Measurements from ENCODE around the gene ZNF141.
"Not testable (repeated sequence)": the region's sequence is repeated elsewhere in the genome, so short reads cannot be mapped to it uniquely, and the experiment has no call there.

The ZNF141 gene

GRCh38 chr4:385934-386707, 48.5 kb downstream of the ZNF141 start:
- in situ Hi-C loops (cut with MboI; ENCODE audit: low pct_unique_long_range_greater_than_20kb, low sequenced_read_pairs, unreplicated experiment): no loop called here
- no peak for DNase-seq (ENCODE audit: low spot score)
- no peak for TF ChIP-seq CTCF (IDR thresholded peaks at IDR 0.05; ENCODE audit: extremely low read depth, insufficient read depth, missing control alignments)

- no peak for TF ChIP-seq CTCF (IDR thresholded peaks at IDR 0.05; ENCODE audit: extremely low read depth, insufficient read depth, missing control alignments)
- no peak for DNase-seq (ENCODE audit: low spot score)
- in situ Hi-C loops (cut with MboI; ENCODE audit: low pct_unique_long_range_greater_than_20kb, low sequenced_read_pairs, unreplicated experiment): no loop called here
These were observed 49.1 kb downstream of the ZNF141 start for GRCh38 chr4:386708-387105.

GRCh38 chr4:404006-404405, 66.4 kb downstream of the ZNF141 start:
- in situ Hi-C loops (cut with MboI; ENCODE audit: low pct_unique_long_range_greater_than_20kb, low sequenced_read_pairs, unreplicated experiment): no loop called here
- DNase-seq (ENCODE audit: low spot score): no peak
- TF ChIP-seq CTCF (IDR thresholded peaks at IDR 0.05; ENCODE audit: extremely low read depth, insufficient read depth, missing control alignments): no peak

- in situ Hi-C loops (cut with MboI; ENCODE audit: low pct_unique_long_range_greater_than_20kb, low sequenced_read_pairs, unreplicated experiment); DNase-seq (ENCODE audit: low spot score): not testable (repeated sequence)
These were observed 70.7 kb downstream of the ZNF141 start for GRCh38 chr4:408321-408720.

- no peak for DNase-seq (ENCODE audit: low spot score)
- in situ Hi-C loops (cut with MboI; ENCODE audit: low pct_unique_long_range_greater_than_20kb, low sequenced_read_pairs, unreplicated experiment): no loop called here
- TF ChIP-seq CTCF (IDR thresholded peaks at IDR 0.05; ENCODE audit: extremely low read depth, insufficient read depth, missing control alignments): no peak
These were observed 85.0 kb downstream of the ZNF141 start for GRCh38 chr4:422587-422986.
